Epithelial cell of esophagus (primary cell): Measurements from ENCODE around the gene ARL2BP.
"Not testable (repeated sequence)": the region's sequence is repeated elsewhere in the genome, so short reads cannot be mapped to it uniquely, and the experiment has no call there.

ENCODE experiments used
- DNase-seq: peaks from one replicate; pipeline ENCODE4 v3.0.0; 2010; ENCODE audit warnings: low read depth
- H3K4me3 ChIP-seq: 2 replicates; pipeline ENCODE4 v1.5.1; 2011; ENCODE audit warnings: mild to moderate bottlenecking, low read length, control low read depth
- CTCF ChIP-seq: IDR thresholded peaks from 2 replicates; pipeline ENCODE4 v1.5.1; 2011; ENCODE audit warnings: low read depth, mild to moderate bottlenecking, low read length, control low read depth, inconsistent platforms; ENCODE audit not compliant: insufficient read depth; ENCODE audit errors: missing control alignments

The ARL2BP gene

GRCh38 chr16:57264381-57264780 is 19.3 kb downstream of the ARL2BP start:
- no peak overlapping the region for H3K4me3 ChIP-seq
- no peak for DNase-seq
- TF ChIP-seq CTCF: no peak

- H3K4me3 ChIP-seq: no peak overlapping the region
- TF ChIP-seq CTCF: no peak
- peak; percentile 31 for DNase-seq
These were observed 19.9 kb downstream of the ARL2BP start for GRCh38 chr16:57264950-57265371.

GRCh38 chr16:57265850-57266530 is 20.9 kb downstream of the ARL2BP start:
- peak; percentile 50 for DNase-seq
- TF ChIP-seq CTCF: no peak
- no peak overlapping the region for H3K4me3 ChIP-seq

- H3K4me3 ChIP-seq: no peak overlapping the region
- DNase-seq: no peak
- no peak for TF ChIP-seq CTCF
These were observed 21.6 kb downstream of the ARL2BP start for GRCh38 chr16:57266531-57267260.

DNA sequence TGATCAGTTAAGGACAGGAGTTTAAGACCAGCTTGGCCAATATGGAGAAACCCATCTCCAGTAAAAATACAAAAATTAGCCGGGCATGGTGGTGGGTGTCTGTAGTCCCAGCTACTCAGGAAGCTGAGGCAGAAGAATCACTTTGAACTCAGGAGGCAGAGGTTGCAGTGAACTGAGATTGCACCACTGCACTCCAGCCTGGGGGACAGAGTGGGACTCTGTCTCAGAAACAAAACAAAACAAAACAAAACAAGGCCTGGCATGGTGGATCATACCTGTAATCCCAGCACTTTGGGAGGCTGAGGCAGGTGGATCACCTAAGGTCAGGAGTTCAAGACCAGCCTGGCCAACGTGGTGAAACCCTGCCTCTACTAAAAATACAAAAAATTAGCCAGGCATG is 22.3 kb downstream of the ARL2BP start:
- DNase-seq, H3K4me3 ChIP-seq: not testable (repeated sequence)

- H3K4me3 ChIP-seq: no peak overlapping the region
- no peak for DNase-seq
- no peak for TF ChIP-seq CTCF
These were observed 24.0 kb downstream of the ARL2BP start for GRCh38 chr16:57268804-57269800.
